Nephron progenitor cell (in vitro differentiated cells): ENCODE results near the gene WWOX.

Source experiments
- DNase-seq: peaks from one replicate; pipeline ENCODE4 v3.0.0; 2021
- H3K27ac Mint-ChIP-seq: 2 replicates; pipeline ENCODE4 v1.8.0; 2021; ENCODE audit warnings: mild to moderate bottlenecking, moderate library complexity, mixed read lengths
- H3K27me3 Mint-ChIP-seq: 2 replicates; pipeline ENCODE4 v1.8.0; 2021; ENCODE audit warnings: mild to moderate bottlenecking, low read depth, mixed read lengths; ENCODE audit not compliant: poor library complexity
- H3K36me3 Mint-ChIP-seq: 2 replicates; pipeline ENCODE4 v1.8.0; 2021; ENCODE audit warnings: low read depth, mixed read lengths
- H3K4me1 Mint-ChIP-seq: 2 replicates; pipeline ENCODE4 v1.8.0; 2021; ENCODE audit warnings: mixed read lengths
- H3K4me3 Mint-ChIP-seq: 2 replicates; pipeline ENCODE4 v1.8.0; 2021; ENCODE audit warnings: mild to moderate bottlenecking, moderate library complexity, mixed read lengths
- H3K9me3 Mint-ChIP-seq: 2 replicates; pipeline ENCODE4 v1.8.0; 2021; ENCODE audit warnings: mild to moderate bottlenecking, moderate library complexity, mixed read lengths
- TF ChIP-seq, protein P1 (sequence below): fragments of 200-600 bp; sonication (generic); IDR thresholded peaks from 2 replicates; pipeline ENCODE4 v1.5.0; 2021; ENCODE audit warnings: antibody characterized with exemption

WWOX gene

DNA sequence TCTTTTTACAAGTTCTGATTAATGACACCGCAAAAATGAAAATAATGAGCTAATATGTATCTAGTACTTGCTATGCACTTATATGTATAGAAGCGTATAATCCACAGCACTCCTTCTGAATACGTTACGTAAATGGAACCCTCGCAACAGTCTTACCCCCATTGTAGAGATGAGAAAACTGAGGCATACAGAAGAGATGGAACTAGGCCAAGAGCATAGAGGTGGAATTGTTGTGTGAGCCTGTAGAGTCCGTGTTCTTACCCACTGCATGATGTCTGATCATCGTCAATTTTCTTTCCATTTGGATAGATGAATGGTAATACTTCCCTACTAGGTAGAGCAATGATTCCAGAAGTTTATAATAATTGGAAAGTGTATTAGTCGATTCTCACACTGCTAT, 394.1 kb downstream of the WWOX start:
- Mint-ChIP-seq H3K4me3 (no peak overlapping the region), H3K9me3 (peaks cover 32% of the 10 kb centered on the region), H3K27ac (no peak overlapping the region), H3K27me3 (peaks cover 6% of the 10 kb centered on the region), H3K4me1 (peaks cover 59% of the 10 kb centered on the region), H3K36me3 (peaks cover 28% of the 10 kb centered on the region)
- no peak for DNase-seq
- TF ChIP-seq, protein P1, sequence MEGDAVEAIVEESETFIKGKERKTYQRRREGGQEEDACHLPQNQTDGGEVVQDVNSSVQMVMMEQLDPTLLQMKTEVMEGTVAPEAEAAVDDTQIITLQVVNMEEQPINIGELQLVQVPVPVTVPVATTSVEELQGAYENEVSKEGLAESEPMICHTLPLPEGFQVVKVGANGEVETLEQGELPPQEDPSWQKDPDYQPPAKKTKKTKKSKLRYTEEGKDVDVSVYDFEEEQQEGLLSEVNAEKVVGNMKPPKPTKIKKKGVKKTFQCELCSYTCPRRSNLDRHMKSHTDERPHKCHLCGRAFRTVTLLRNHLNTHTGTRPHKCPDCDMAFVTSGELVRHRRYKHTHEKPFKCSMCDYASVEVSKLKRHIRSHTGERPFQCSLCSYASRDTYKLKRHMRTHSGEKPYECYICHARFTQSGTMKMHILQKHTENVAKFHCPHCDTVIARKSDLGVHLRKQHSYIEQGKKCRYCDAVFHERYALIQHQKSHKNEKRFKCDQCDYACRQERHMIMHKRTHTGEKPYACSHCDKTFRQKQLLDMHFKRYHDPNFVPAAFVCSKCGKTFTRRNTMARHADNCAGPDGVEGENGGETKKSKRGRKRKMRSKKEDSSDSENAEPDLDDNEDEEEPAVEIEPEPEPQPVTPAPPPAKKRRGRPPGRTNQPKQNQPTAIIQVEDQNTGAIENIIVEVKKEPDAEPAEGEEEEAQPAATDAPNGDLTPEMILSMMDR, result no peak

DNA sequence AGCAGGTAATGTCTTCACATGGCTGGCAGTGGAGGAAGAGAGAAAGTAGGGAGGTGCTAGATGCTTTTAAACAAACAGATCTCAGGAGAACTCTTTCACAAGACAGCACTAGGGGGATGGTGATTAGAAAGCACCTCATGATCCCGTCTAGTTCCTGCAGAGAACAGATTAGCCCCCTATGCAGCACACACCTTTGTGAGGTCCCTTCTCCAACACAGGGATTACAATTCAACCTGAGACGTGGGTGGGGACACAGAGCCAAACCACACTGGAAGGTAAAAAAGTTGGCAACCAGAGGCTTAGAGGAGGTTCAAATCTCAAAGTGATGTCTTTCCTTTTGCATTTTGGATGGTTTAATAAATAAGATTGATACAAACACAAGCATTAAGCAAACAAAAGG, 394.7 kb downstream of the WWOX start:
- Mint-ChIP-seq H3K36me3 (peaks cover 28% of the 10 kb centered on the region), H3K27me3 (peaks cover 6% of the 10 kb centered on the region), H3K4me3 (no peak overlapping the region), H3K9me3 (peaks cover 32% of the 10 kb centered on the region), H3K27ac (no peak overlapping the region), H3K4me1 (peaks cover 59% of the 10 kb centered on the region)
- TF ChIP-seq, protein P1, result no peak
- no peak for DNase-seq

DNA sequence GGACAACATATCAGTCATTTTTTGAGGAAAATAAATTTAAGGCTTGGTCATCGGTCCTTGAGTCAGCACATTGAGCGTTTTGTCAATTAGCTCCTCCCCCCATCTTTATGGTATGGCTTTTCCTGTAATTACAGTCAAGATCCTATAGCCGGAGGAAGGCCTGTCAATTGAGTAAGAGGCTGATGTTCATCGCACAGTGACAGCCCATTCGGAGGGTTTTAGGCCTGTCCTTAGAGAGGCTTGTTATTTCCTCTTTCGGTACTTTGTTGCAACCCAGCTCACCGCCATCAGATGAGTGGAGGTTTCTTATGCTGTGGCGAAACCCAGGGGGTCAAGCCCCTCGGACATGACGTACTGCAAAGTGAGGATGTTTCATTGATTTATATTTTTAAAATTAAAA, 395.2 kb downstream of the WWOX start:
- Mint-ChIP-seq H3K27me3 (peaks cover 6% of the 10 kb centered on the region), H3K9me3 (peaks cover 32% of the 10 kb centered on the region), H3K36me3 (peaks cover 28% of the 10 kb centered on the region), H3K4me3 (no peak overlapping the region), H3K27ac (no peak overlapping the region), H3K4me1 (peaks cover 59% of the 10 kb centered on the region)
- TF ChIP-seq, protein P1, result no peak
- DNase-seq, result no peak

DNA sequence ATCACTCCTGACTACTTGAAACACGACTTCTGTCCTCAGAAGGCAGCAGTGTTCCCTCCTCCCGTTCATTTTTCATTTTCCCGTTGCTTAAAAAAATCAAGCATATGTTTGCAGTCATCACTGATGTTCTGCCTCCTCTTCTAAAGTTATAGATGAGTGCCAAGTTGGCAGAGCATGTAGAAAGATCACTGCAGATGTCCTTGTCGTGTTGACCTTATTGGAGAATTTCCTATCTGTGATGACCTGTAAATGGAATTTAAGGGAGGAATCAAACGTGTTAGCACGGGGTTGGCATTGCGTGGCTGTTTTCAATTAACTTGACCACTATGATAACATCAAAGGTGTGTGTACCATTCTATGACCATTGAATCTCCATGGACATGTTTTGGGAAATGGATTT, 396.7 kb downstream of the WWOX start:
- H3K36me3 Mint-ChIP-seq, result peaks cover 28% of the 10 kb centered on the region
- H3K27me3 Mint-ChIP-seq, result peaks cover 6% of the 10 kb centered on the region
- no peak for DNase-seq
- peaks cover 27% of the 10 kb centered on the region for H3K9me3 Mint-ChIP-seq
- TF ChIP-seq, protein P1, result no peak
- H3K4me3 Mint-ChIP-seq, result no peak overlapping the region
- peaks cover 59% of the 10 kb centered on the region for H3K4me1 Mint-ChIP-seq
- no peak overlapping the region for H3K27ac Mint-ChIP-seq

DNA sequence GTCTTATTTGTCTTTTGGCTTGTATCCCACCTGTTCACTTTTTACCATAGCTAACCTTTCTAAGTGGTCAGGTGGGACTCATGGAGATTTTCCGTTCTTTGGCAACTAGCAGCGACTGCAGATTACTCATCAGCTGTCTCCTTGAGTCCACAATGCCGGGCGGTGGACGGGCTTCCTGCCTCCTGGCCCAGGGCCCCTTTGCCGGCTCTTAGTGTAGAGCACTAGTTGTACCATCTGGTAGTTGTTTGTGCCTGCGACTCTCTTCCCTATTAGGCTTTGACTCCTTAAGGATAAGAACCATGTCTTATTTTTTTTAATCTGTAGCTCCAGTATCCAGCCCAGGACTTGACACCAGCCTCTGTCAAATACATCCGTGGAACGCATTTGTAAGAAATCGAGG, 399.9 kb downstream of the WWOX start:
- peaks cover 23% of the 10 kb centered on the region for H3K9me3 Mint-ChIP-seq
- no peaks in the 10 kb centered on the region for H3K27me3 Mint-ChIP-seq
- H3K4me1 Mint-ChIP-seq, result peaks cover 59% of the 10 kb centered on the region
- TF ChIP-seq, protein P1, result no peak
- H3K4me3 Mint-ChIP-seq, result no peak overlapping the region
- H3K36me3 Mint-ChIP-seq, result peaks cover 19% of the 10 kb centered on the region
- DNase-seq, result no peak
- no peak overlapping the region for H3K27ac Mint-ChIP-seq

DNA sequence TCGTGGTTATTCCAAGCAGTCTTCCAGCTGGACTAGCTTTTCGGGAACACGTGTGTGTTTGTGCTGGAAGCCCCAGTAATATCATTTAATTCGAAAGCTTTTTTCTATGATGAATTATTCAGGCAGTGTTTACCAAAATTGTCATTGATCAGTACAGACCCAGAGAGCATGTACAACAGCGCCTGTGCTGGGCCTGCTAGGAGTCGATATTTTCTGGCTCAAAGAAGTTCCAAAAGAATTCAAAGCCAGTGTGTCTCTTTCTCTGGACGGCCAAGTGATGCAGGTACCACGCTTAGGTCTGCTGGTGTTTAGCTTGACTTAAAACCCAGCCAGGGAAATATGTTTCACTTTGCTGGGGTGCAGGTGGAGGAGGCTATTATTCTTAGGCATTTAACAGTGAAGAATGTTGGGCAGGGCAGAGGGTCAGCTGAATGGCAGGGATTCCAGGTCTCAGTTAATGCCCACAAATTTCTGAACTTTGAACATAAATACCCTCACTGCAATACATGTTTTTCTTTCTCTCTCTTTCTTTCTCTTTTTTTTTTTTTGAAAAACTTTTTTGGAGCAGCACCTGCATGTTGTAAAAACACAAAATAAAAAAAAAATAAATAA, 401.3 kb downstream of the WWOX start:
- no peak for DNase-seq
- Mint-ChIP-seq H3K36me3 (peaks cover 19% of the 10 kb centered on the region), H3K27ac (no peak overlapping the region), H3K27me3 (no peaks in the 10 kb centered on the region), H3K4me3 (no peak overlapping the region), H3K4me1 (peaks cover 73% of the 10 kb centered on the region), H3K9me3 (peaks cover 23% of the 10 kb centered on the region)
- TF ChIP-seq, protein P1, result no peak
